GM12873 (cell line): Measurements from ENCODE around the gene NT5C2.

Source experiments
- CTCF ChIP-seq: IDR thresholded peaks from 2 replicates; pipeline ENCODE4 v1.5.1; 2012; ENCODE audit warnings: low read depth, mild to moderate bottlenecking, moderate library complexity, low read length, control low read depth; ENCODE audit not compliant: insufficient read depth; ENCODE audit errors: missing control alignments

NT5C2 gene

GRCh38 chr10:103072276-103072675 is 120.8 kb downstream of the NT5C2 start:
- TF ChIP-seq CTCF: no peak

- peak; percentile 76 for TF ChIP-seq CTCF
These were observed 123.4 kb downstream of the NT5C2 start for GRCh38 chr10:103069453-103070331.

- TF ChIP-seq CTCF: no peak
These were observed 125.1 kb downstream of the NT5C2 start for GRCh38 chr10:103067956-103068355.

GRCh38 chr10:103067484-103067883 is 125.6 kb downstream of the NT5C2 start:
- no peak for TF ChIP-seq CTCF

GRCh38 chr10:103066141-103067098 is 126.7 kb downstream of the NT5C2 start:
- no peak for TF ChIP-seq CTCF

- no peak for TF ChIP-seq CTCF
These were observed 128.1 kb downstream of the NT5C2 start for GRCh38 chr10:103064956-103065355.
